GM18499 (cell line): ENCODE measurements around the gene SLC4A7.
A peak's percentile ranks its signal among the peaks of the same experiment; 100 is the strongest.

ENCODE experiments used
- ATAC-seq: cut with Tn5 transposase; IDR thresholded peaks from one replicate; pipeline ENCODE4 v1.9.1; 2021; ENCODE audit warnings: moderate number of reproducible peaks; ENCODE audit not compliant: insufficient read depth, unreplicated experiment

SLC4A7 gene

GRCh38 chr3:27368831-27369607 lies 115.2 kb downstream of the SLC4A7 start, which contains the start of gene NEK10:
Gene NEK10 (minus strand): TSS chr3:27369383. CDS start chr3:27352882, 16,501 bp downstream.
- ATAC-seq = peak; percentile 100

GRCh38 chr3:27366062-27366591 lies 118.1 kb downstream of the SLC4A7 start:
- ATAC-seq = no peak

GRCh38 chr3:27360113-27361078 lies 123.8 kb downstream of the SLC4A7 start:
- peak; percentile 46 for ATAC-seq

- no peak for ATAC-seq
Measured at GRCh38 chr3:27358372-27358771, 125.8 kb downstream of the SLC4A7 start.

- peak; percentile 68 for ATAC-seq
Measured at GRCh38 chr3:27357665-27358258, 126.4 kb downstream of the SLC4A7 start.

- no peak for ATAC-seq
Measured at GRCh38 chr3:27356976-27357375, 127.2 kb downstream of the SLC4A7 start.

GRCh38 chr3:27354588-27355203 lies 129.5 kb downstream of the SLC4A7 start:
- ATAC-seq = no peak

GRCh38 chr3:27354161-27354560 lies 130.0 kb downstream of the SLC4A7 start:
- ATAC-seq = no peak

GRCh38 chr3:27353221-27353620 lies 131.0 kb downstream of the SLC4A7 start:
- ATAC-seq = no peak

- ATAC-seq = no peak
Measured at GRCh38 chr3:27352047-27352446, 132.1 kb downstream of the SLC4A7 start.

GRCh38 chr3:27349832-27350231 lies 134.4 kb downstream of the SLC4A7 start:
- no peak for ATAC-seq

- no peak for ATAC-seq
Measured at GRCh38 chr3:27345959-27346865, 138.0 kb downstream of the SLC4A7 start.

- no peak for ATAC-seq
Measured at GRCh38 chr3:27345493-27345892, 138.7 kb downstream of the SLC4A7 start.

- no peak for ATAC-seq
Measured at GRCh38 chr3:27345045-27345444, 139.1 kb downstream of the SLC4A7 start.

GRCh38 chr3:27344192-27344591 lies 140.0 kb downstream of the SLC4A7 start:
- ATAC-seq = no peak

- no peak for ATAC-seq
Measured at GRCh38 chr3:27342267-27342666, 141.9 kb downstream of the SLC4A7 start.

- ATAC-seq = peak; percentile 66
Measured at GRCh38 chr3:27340534-27340933, 143.7 kb downstream of the SLC4A7 start.

- ATAC-seq = no peak
Measured at GRCh38 chr3:27335571-27335970, 148.6 kb downstream of the SLC4A7 start.

GRCh38 chr3:27333843-27334242 lies 150.3 kb downstream of the SLC4A7 start:
- no peak for ATAC-seq
